ENCODE measurements around the gene ATP5PO.

Gene ATP5PO

GRCh38 chr21:33959680-33960079 lies 44.1 kb upstream of the ATP5PO start:
- no peaks in the 10 kb centered on the region for H3K27me3 ChIP-seq (ENCODE audit: insufficient read depth, low read length, poor library complexity)
- H3K4ac ChIP-seq (ENCODE audit: low read depth, low read length): no peak overlapping the region
- H4K5ac ChIP-seq (ENCODE audit: low read length): no peak overlapping the region
- H3K56ac ChIP-seq (ENCODE audit: low read length): no peak overlapping the region
- no peaks in the 10 kb centered on the region for H3K79me2 ChIP-seq (ENCODE audit: control insufficient read depth, insufficient read depth, low read length)
- no peak overlapping the region for H2AK5ac ChIP-seq (ENCODE audit: low read length)
- no peaks in the 10 kb centered on the region for H3K79me1 ChIP-seq (ENCODE audit: low read length)
- DNase-seq: no peak
- no peak overlapping the region for H3K27ac ChIP-seq (ENCODE audit: low read depth, low read length)
- H2BK15ac ChIP-seq (replicated peaks; ENCODE audit: low read depth): no peak overlapping the region
- no peak overlapping the region for H3K4me2 ChIP-seq (ENCODE audit: low read length)
- no peak overlapping the region for H3K4me3 ChIP-seq (ENCODE audit: low read length)
- H4K8ac ChIP-seq (ENCODE audit: low read depth, low read length): no peak overlapping the region
- no peak overlapping the region for H2BK5ac ChIP-seq (ENCODE audit: low read length)
- no peak overlapping the region for H2BK120ac ChIP-seq (ENCODE audit: low read depth, low read length)
- no peak overlapping the region for H3K9ac ChIP-seq (ENCODE audit: low read length)
- H3K23ac ChIP-seq (ENCODE audit: low read length): no peak overlapping the region
- H3K4me1 ChIP-seq (ENCODE audit: control insufficient read depth, low read depth, low read length): no peaks in the 10 kb centered on the region
- no peaks in the 10 kb centered on the region for H3K36me3 ChIP-seq (ENCODE audit: control insufficient read depth, insufficient read depth, low read length)
- H3K18ac ChIP-seq (ENCODE audit: low read length): no peak overlapping the region

GRCh38 chr21:33954395-33954794 lies 38.8 kb upstream of the ATP5PO start:
- WGBS (ENCODE audit: extremely low coverage, insufficient coverage, low lambda C conversion rate): no CpG with 5 or more reads among the region's 2 CpGs
- H3K27me3 ChIP-seq (ENCODE audit: insufficient read depth, low read length, poor library complexity): no peaks in the 10 kb centered on the region
- H2BK120ac ChIP-seq (ENCODE audit: low read depth, low read length): no peak overlapping the region
- no peak overlapping the region for H3K18ac ChIP-seq (ENCODE audit: low read length)
- no peak overlapping the region for H3K9ac ChIP-seq (ENCODE audit: low read length)
- H3K79me2 ChIP-seq (ENCODE audit: control insufficient read depth, insufficient read depth, low read length): no peaks in the 10 kb centered on the region
- H2AK5ac ChIP-seq (ENCODE audit: low read length): no peak overlapping the region
- H3K4me2 ChIP-seq (ENCODE audit: low read length): no peak overlapping the region
- no peak overlapping the region for H4K8ac ChIP-seq (ENCODE audit: low read depth, low read length)
- H3K23ac ChIP-seq (ENCODE audit: low read length): no peak overlapping the region
- no peaks in the 10 kb centered on the region for H3K79me1 ChIP-seq (ENCODE audit: low read length)
- H4K5ac ChIP-seq (ENCODE audit: low read length): no peak overlapping the region
- H3K4ac ChIP-seq (ENCODE audit: low read depth, low read length): no peak overlapping the region
- no peak overlapping the region for H2BK5ac ChIP-seq (ENCODE audit: low read length)
- DNase-seq: no peak
- H2BK15ac ChIP-seq (replicated peaks; ENCODE audit: low read depth): no peak overlapping the region
- no peak overlapping the region for H3K56ac ChIP-seq (ENCODE audit: low read length)
- no peaks in the 10 kb centered on the region for H3K36me3 ChIP-seq (ENCODE audit: control insufficient read depth, insufficient read depth, low read length)
- no peak overlapping the region for H3K27ac ChIP-seq (ENCODE audit: low read depth, low read length)
- no peak overlapping the region for H3K4me3 ChIP-seq (ENCODE audit: low read length)
- no peaks in the 10 kb centered on the region for H3K4me1 ChIP-seq (ENCODE audit: control insufficient read depth, low read depth, low read length)

DNA sequence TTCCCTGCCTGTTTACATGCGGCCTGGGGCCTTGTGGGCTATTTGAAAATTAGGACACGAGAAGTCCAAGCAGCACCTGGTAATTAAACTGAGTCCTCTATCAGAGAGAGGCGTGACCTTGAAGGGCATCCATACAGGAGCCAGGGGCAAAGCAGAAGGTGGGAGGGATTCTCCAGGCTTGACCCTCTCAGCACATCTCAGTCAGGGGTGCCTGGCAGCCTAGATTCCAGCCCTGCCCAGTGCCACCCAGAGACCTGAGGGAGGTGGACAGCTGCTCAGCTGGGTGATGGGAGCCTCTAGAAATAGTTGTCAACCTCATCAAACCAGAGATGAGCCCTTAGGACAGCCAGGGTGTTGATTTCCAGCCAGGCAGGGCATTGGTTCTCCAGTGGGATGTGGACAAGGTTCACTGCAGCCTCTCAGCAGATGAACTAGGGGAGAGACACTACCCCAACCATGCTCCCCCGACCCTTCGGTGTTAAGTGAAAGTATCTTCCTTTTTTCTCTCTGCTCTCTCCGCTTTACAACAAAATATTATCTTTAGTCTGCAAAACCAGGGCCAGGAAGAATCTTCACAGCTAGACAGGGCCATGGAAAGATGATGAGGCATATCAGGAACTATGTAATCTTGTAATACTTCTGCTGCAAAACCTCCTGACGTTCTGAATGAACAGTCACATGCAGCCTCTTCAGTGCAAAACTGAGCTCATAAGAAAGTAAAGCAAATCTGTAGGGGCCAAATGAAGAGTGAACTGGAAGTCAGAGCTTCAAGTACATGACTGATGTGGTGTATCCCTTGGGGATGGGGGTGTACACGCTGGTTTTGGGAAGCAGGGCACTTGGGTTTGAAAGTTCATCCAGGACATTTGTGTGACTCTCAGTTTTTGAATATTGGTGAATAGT lies 35.9 kb upstream of the ATP5PO start:
- no peaks in the 10 kb centered on the region for H3K79me1 ChIP-seq (ENCODE audit: low read length)
- no peak overlapping the region for H2BK5ac ChIP-seq (ENCODE audit: low read length)
- no peak overlapping the region for H4K5ac ChIP-seq (ENCODE audit: low read length)
- no peak overlapping the region for H3K23ac ChIP-seq (ENCODE audit: low read length)
- H3K36me3 ChIP-seq (ENCODE audit: control insufficient read depth, insufficient read depth, low read length): no peaks in the 10 kb centered on the region
- no peak overlapping the region for H3K4me3 ChIP-seq (ENCODE audit: low read length)
- H3K27me3 ChIP-seq (ENCODE audit: insufficient read depth, low read length, poor library complexity): no peaks in the 10 kb centered on the region
- no peak overlapping the region for H3K27ac ChIP-seq (ENCODE audit: low read depth, low read length)
- no peak overlapping the region for H4K8ac ChIP-seq (ENCODE audit: low read depth, low read length)
- no CpG with 5 or more reads among the region's 8 CpGs for whole genome bisulfite sequencing (ENCODE audit: extremely low coverage, insufficient coverage, low lambda C conversion rate)
- H3K4me2 ChIP-seq (ENCODE audit: low read length): no peak overlapping the region
- H3K4ac ChIP-seq (ENCODE audit: low read depth, low read length): no peak overlapping the region
- no peak for DNase-seq
- no peak overlapping the region for H2BK120ac ChIP-seq (ENCODE audit: low read depth, low read length)
- no peaks in the 10 kb centered on the region for H3K79me2 ChIP-seq (ENCODE audit: control insufficient read depth, insufficient read depth, low read length)
- H3K56ac ChIP-seq (ENCODE audit: low read length): no peak overlapping the region
- no peak overlapping the region for H2AK5ac ChIP-seq (ENCODE audit: low read length)
- H3K4me1 ChIP-seq (ENCODE audit: control insufficient read depth, low read depth, low read length): peaks cover 10% of the 10 kb centered on the region
- H2BK15ac ChIP-seq (replicated peaks; ENCODE audit: low read depth): no peak overlapping the region
- H3K18ac ChIP-seq (ENCODE audit: low read length): no peak overlapping the region
- H3K9ac ChIP-seq (ENCODE audit: low read length): no peak overlapping the region

DNA sequence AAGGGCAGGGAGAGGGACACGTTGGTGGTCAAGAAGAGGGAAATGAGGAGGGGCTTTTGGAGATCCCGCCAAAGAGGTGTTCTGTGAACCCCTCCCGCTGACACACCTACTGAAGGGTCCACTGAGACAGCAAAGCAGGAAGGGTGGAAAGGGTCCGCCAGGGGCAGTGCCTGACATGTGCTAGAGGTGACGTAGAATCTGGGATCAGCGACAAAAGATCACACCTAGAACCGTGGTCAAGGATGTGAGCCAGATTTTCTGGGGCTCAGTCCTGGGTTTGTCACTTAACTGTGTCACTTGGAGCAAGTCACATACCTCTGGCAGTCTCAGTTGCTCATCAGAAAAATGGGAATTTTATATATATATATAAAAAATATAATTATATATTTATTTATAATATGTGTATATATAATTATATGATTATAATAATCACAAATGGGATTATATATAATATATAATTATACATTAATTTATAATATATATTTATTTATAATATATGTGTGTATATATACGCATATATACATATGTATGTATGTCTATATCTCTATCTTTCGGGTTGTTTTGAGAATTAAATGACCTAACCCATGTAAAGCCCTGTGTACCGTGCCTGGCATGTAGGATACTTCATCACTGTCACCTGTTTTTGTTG lies 35.0 kb upstream of the ATP5PO start:
- Histone ChIP-seq H2BK5ac (ENCODE audit: low read length) (no peak overlapping the region), H3K36me3 (ENCODE audit: control insufficient read depth, insufficient read depth, low read length) (no peaks in the 10 kb centered on the region), H3K56ac (ENCODE audit: low read length) (no peak overlapping the region), H3K23ac (ENCODE audit: low read length) (no peak overlapping the region), H2AK5ac (ENCODE audit: low read length) (no peak overlapping the region), H2BK120ac (ENCODE audit: low read depth, low read length) (no peak overlapping the region), H3K79me2 (ENCODE audit: control insufficient read depth, insufficient read depth, low read length) (no peaks in the 10 kb centered on the region), H3K4me2 (ENCODE audit: low read length) (no peak overlapping the region), H3K27me3 (ENCODE audit: insufficient read depth, low read length, poor library complexity) (no peaks in the 10 kb centered on the region), H3K4me3 (ENCODE audit: low read length) (no peak overlapping the region), H2BK15ac (replicated peaks; ENCODE audit: low read depth) (no peak overlapping the region), H4K5ac (ENCODE audit: low read length) (no peak overlapping the region), H3K4ac (ENCODE audit: low read depth, low read length) (no peak overlapping the region), H3K27ac (ENCODE audit: low read depth, low read length) (no peak overlapping the region), H3K18ac (ENCODE audit: low read length) (no peak overlapping the region), H3K79me1 (ENCODE audit: low read length) (no peaks in the 10 kb centered on the region), H4K8ac (ENCODE audit: low read depth, low read length) (no peak overlapping the region), H3K9ac (ENCODE audit: low read length) (no peak overlapping the region), H3K4me1 (ENCODE audit: control insufficient read depth, low read depth, low read length) (peaks cover 10% of the 10 kb centered on the region)
- no CpG with 5 or more reads among the region's 10 CpGs for WGBS (ENCODE audit: extremely low coverage, insufficient coverage, low lambda C conversion rate)
- DNase-seq: no peak

- H3K56ac ChIP-seq (ENCODE audit: low read length): no peak overlapping the region
- H3K36me3 ChIP-seq (ENCODE audit: control insufficient read depth, insufficient read depth, low read length): no peaks in the 10 kb centered on the region
- H3K9ac ChIP-seq (ENCODE audit: low read length): no peak overlapping the region
- no CpG with 5 or more reads among the region's 12 CpGs for WGBS (ENCODE audit: extremely low coverage, insufficient coverage, low lambda C conversion rate)
- peak overlapping the region; percentile 43 for H3K18ac ChIP-seq (ENCODE audit: low read length)
- no peaks in the 10 kb centered on the region for H3K27me3 ChIP-seq (ENCODE audit: insufficient read depth, low read length, poor library complexity)
- H3K27ac ChIP-seq (ENCODE audit: low read depth, low read length): no peak overlapping the region
- no peak overlapping the region for H2BK5ac ChIP-seq (ENCODE audit: low read length)
- H4K5ac ChIP-seq (ENCODE audit: low read length): no peak overlapping the region
- no peak overlapping the region for H2BK120ac ChIP-seq (ENCODE audit: low read depth, low read length)
- no peaks in the 10 kb centered on the region for H3K79me2 ChIP-seq (ENCODE audit: control insufficient read depth, insufficient read depth, low read length)
- DNase-seq: no peak
- peaks cover 10% of the 10 kb centered on the region for H3K4me1 ChIP-seq (ENCODE audit: control insufficient read depth, low read depth, low read length)
- no peak overlapping the region for H3K4me2 ChIP-seq (ENCODE audit: low read length)
- no peak overlapping the region for H3K23ac ChIP-seq (ENCODE audit: low read length)
- H3K4ac ChIP-seq (ENCODE audit: low read depth, low read length): no peak overlapping the region
- no peaks in the 10 kb centered on the region for H3K79me1 ChIP-seq (ENCODE audit: low read length)
- peak overlapping the region; percentile 5 for H2BK15ac ChIP-seq (replicated peaks; ENCODE audit: low read depth)
- no peak overlapping the region for H3K4me3 ChIP-seq (ENCODE audit: low read length)
- H2AK5ac ChIP-seq (ENCODE audit: low read length): no peak overlapping the region
- no peak overlapping the region for H4K8ac ChIP-seq (ENCODE audit: low read depth, low read length)
Observed at GRCh38 chr21:33949516-33950430, 34.2 kb upstream of the ATP5PO start.

Data from mesendoderm (in vitro differentiated cells).